Prostate gland (tissue), 2 donors: ENCODE results near the gene NR0B2. TPM values are rescaled to one million over a fixed set of nuclear protein-coding genes. Genes with fewer than 3 reads are reported as not detected.
A peak's percentile ranks its signal among the peaks of the same experiment; 100 is the strongest.

ENCODE experiments used
- DNase-seq: peaks from one replicate; pipeline ENCODE4 v3.0.0-alpha.2; 2019; ENCODE audit warnings: low spot score
- H3K27ac ChIP-seq, 2 donors: fragments of 200-600 bp; sonication (generic); 2 replicates each; pipeline ENCODE4 v1.5.1; 2017 to 2019
- H3K27me3 ChIP-seq: fragments of 200-600 bp; sonication (generic); replicated peaks from 2 replicates; pipeline ENCODE4 v1.5.1; 2019; ENCODE audit not compliant: insufficient read depth
- H3K36me3 ChIP-seq, 2 donors: fragments of 200-600 bp; sonication (generic); 1 replicate in 1 of 2; 2 replicates in 1 of 2; pipeline versions ENCODE4 v1.5.1 to v1.8.1; 2017 to 2019
- H3K4me1 ChIP-seq: fragments of 200-600 bp; sonication (generic); replicated peaks from 2 replicates; pipeline ENCODE4 v1.5.1; 2019
- H3K4me3 ChIP-seq, 2 donors: fragments of 200-600 bp; sonication (generic); 2 replicates each; pipeline ENCODE4 v1.5.1; 2017 to 2019
- H3K9me3 ChIP-seq: fragments of 200-600 bp; sonication (generic); 2 replicates; pipeline ENCODE4 v1.5.1; 2017
- POLR2A ChIP-seq: fragments of 450-650 bp; IDR thresholded peaks from one replicate; pipeline ENCODE4 v1.6.1; 2016; ENCODE audit warnings: antibody characterized with exemption, mild to moderate bottlenecking
- POLR2AphosphoS5 ChIP-seq: sonication (generic); formaldehyde crosslinking; IDR thresholded peaks from one replicate; pipeline ENCODE4 v1.6.1; 2017; ENCODE audit warnings: antibody characterized with exemption
- WGBS: methylation state at CpG from one replicate; pipeline ENCODE4 v1.1.5; 2018; 5-methylcytosine and 5-hydroxymethylcytosine counted together
- intact Hi-C: fragments of 100-400 bp; cut with DNase I; formaldehyde crosslinking; loops from one replicate; pipeline ENCODE4 v1.14.2; 2022
- total RNA-seq, 2 donors: library from RNA; depleted of rRNA; stranded (reverse); fragments of >200 nt; gene quantifications; one replicate each; pipeline ENCODE4 v1.1.0, GENCODE V29; 2016
- TF ChIP-seq, protein P1 (sequence below), 4 experiments: fragments of 200-600 bp in 2 of 4; fragments of 450-650 bp in 2 of 4; sonication (generic) in 2 of 4; IDR thresholded peaks; 1 replicate in 3 of 4; 2 replicates in 1 of 4; pipeline ENCODE4 v1.5.1; 2016 to 2019; ENCODE audit warnings: antibody characterized with exemption in 4 of 4, mild to moderate bottlenecking in 2 of 4, moderate library complexity in 2 of 4

NR0B2 gene, protein sequence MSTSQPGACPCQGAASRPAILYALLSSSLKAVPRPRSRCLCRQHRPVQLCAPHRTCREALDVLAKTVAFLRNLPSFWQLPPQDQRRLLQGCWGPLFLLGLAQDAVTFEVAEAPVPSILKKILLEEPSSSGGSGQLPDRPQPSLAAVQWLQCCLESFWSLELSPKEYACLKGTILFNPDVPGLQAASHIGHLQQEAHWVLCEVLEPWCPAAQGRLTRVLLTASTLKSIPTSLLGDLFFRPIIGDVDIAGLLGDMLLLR
- total RNA-seq: not detected

DNA sequence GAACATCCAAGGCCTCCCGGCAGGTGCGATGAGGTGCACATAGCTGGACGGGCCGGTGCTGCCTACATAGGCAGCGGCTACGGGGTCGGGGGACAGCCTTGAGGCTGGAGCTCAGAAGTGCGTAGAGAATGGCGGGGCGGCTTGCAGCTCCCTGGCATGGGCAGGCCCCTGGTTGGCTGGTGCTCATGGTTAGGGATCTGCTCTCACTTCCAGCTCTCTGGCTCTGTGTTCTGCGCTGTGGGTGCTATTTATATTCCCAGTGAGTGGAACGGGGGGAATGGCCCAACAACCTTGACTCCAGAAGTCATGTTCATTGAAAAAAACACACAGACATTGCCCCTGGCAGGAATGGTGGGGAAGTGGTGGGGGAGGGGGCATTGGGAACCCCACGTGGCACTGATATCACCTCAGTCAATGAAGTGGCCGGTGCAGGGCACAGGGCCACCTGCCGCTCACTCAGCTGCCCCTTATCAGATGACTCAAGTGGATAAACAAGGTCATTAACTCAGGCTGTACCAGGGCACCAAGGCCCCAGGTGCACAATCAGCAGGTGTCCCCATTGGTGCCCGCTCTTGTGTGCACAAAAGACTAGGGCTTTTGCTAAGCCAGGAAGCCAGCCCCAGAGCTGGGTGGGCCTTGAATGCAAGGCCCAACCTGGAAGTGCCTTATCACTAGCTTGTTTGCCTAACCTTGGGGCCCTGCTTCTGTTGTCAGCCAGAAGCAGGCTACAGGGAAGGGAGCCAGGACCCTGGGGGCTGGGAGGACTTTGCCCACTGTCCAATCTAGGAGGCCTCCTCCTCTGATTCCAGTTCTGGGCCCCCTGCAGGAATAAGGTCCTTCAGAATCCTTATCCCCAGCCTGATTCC lies at the start of gene NR0B2:
Gene NR0B2, minus strand, starts transcription at position 222 of the 866 bp plus-strand sequence. Its CDS starts 35 bp downstream, at position 187.
- intact Hi-C loops: no loop called here
- no peak within 1 kb of the TSS for H3K27ac ChIP-seq

DNA sequence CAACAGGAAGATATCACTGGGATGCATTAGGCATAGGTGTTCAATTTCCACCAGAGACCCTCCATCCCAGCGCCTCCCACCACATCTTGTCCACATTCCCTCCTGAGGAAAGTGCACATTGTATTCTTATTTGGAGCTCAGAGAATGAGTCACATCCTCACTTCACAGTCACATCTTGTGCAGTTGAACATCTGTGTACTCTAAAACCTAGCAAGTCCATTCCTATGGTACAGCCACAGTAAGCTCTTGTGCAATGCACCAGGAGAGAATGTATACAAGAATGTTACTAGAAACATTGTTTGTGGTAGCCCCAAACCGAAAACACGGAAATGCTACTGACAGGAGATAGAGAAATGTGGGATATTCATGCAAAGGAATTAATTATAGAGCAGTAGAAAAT lies 48.1 kb upstream of the NR0B2 start:
- intact Hi-C loops: loop anchor here (10.0 kb wide), 1 partner anchor 133 kb away; no protein-coding TSS in a partner anchor
- TF ChIP-seq, protein P1, sequence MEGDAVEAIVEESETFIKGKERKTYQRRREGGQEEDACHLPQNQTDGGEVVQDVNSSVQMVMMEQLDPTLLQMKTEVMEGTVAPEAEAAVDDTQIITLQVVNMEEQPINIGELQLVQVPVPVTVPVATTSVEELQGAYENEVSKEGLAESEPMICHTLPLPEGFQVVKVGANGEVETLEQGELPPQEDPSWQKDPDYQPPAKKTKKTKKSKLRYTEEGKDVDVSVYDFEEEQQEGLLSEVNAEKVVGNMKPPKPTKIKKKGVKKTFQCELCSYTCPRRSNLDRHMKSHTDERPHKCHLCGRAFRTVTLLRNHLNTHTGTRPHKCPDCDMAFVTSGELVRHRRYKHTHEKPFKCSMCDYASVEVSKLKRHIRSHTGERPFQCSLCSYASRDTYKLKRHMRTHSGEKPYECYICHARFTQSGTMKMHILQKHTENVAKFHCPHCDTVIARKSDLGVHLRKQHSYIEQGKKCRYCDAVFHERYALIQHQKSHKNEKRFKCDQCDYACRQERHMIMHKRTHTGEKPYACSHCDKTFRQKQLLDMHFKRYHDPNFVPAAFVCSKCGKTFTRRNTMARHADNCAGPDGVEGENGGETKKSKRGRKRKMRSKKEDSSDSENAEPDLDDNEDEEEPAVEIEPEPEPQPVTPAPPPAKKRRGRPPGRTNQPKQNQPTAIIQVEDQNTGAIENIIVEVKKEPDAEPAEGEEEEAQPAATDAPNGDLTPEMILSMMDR (IDR thresholded peaks at IDR 0.05): no peak
- TF ChIP-seq POLR2A (no peak), POLR2AphosphoS5 (no peak)
- H3K27me3 ChIP-seq: no peaks in the 10 kb centered on the region

More for the DNA sequence above, at the start of gene NR0B2:
- WGBS: 78% methylated on average over 16 of the region's 16 CpGs
- no peaks in the 10 kb centered on the region for H3K27me3 ChIP-seq
- TF ChIP-seq, protein P1 (IDR thresholded peaks at IDR 0.05): no peak
- TF ChIP-seq POLR2A (no peak), POLR2AphosphoS5 (no peak)
- no peaks in the 10 kb centered on the region for H3K9me3 ChIP-seq
- H3K4me3 ChIP-seq: no peak within 1 kb of the TSS
- DNase-seq: no peak
- no peaks in the 10 kb centered on the region for H3K36me3 ChIP-seq
- no peaks in the 10 kb centered on the region for H3K4me1 ChIP-seq

DNA sequence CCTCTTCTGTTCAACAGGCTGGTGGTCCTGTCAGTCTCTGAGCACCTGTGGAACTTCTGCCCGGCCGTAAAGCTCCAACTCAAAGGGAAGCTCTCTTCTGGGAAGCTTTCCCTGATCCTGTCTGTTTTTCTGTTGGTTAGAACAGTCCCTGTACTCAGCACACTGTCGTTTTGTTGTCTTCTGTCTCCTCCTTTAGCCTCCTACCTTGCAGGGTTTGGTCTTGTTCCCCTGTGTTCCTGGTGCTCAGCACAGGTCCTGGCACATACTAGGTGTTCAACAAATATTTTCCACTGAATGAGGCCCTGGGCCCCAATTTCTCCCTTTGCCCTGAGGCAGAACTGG lies 46.8 kb upstream of the NR0B2 start:
- peak overlapping the region; percentile 62 to 78 for H3K4me3 ChIP-seq
- H3K36me3 ChIP-seq: no peaks in the 10 kb centered on the region
- TF ChIP-seq, protein P1 (IDR thresholded peaks at IDR 0.05): no peak
- TF ChIP-seq POLR2A (no peak), POLR2AphosphoS5 (no peak)
- 8% methylated on average over 3 of the region's 3 CpGs for WGBS
- no peaks in the 10 kb centered on the region for H3K27me3 ChIP-seq
- DNase-seq: peak; percentile 6
- peaks cover 4% of the 10 kb centered on the region for H3K4me1 ChIP-seq
- intact Hi-C loops: loop anchor here (10.0 kb wide), 1 partner anchor 134 kb away; no protein-coding TSS in a partner anchor
- H3K9me3 ChIP-seq: no peaks in the 10 kb centered on the region
- H3K27ac ChIP-seq: peak overlapping the region; percentile 68 to 73

More for the DNA sequence above, 48.1 kb upstream of the NR0B2 start:
- Histone ChIP-seq H3K27ac (no peak overlapping the region), H3K4me3 (no peak overlapping the region), H3K9me3 (no peaks in the 10 kb centered on the region), H3K36me3 (no peaks in the 10 kb centered on the region), H3K4me1 (peaks cover 4% of the 10 kb centered on the region)
- DNase-seq: no peak
- 71% methylated on average over 3 of the region's 3 CpGs for WGBS

DNA sequence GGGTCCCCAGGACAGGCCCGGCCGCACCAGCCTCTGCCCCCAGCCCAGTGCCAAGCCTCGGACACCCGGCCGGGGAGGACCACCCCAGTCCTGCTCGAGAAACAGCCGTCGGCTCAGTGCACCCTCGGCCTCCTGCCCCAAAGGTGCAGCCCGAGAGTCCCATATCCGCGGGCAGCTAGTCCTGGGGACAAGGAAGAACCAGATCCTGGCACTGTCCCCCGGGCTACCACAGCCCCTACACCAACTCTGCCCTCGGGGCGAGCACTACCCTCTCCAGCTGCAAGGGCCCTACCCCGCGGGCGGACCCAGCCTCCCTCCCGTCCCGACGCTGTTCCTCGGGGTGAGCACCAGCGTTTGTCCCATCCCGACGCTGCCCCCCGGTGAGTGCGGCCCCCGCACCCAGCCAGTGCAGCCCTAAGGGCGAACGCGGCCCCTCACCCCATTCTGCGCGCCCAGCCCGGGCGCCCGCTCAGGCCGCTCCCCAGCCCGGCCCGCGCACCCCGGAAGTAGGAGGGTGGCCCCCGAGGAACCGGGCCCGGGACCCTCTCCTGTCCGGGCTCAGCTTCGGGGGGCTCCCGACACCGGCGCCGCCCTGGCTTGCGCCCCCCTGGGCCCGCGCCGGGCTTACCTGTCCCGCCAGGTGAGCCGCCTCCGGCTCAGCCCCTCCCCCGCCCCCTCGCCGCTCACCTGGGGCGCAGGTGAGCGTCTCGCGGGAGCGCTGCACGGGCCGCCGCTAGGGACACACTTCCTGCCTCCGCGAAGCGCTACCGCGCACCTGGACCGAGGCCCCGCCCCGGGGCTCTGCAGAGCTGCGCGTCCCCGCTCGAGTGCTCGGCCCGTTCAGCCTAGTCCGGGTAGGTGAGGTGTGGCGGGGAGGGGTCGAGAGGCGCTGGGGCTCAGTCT lies 46.2 kb upstream of the NR0B2 start, which contains the start of gene KDF1:
Gene KDF1, minus strand, starts transcription at position 747 of the 903 bp plus-strand sequence. CDS start 8,088 bp downstream, outside the sequence.
- Histone ChIP-seq H3K4me1 (peaks cover 4% of the 10 kb centered on the region), H3K4me3 (peak within 1 kb of the TSS; percentile 62 to 78), H3K27ac (peak within 1 kb of the TSS; percentile 68 to 73), H3K36me3 (no peaks in the 10 kb centered on the region), H3K27me3 (no peaks in the 10 kb centered on the region), H3K9me3 (no peaks in the 10 kb centered on the region)
- TF ChIP-seq POLR2AphosphoS5 (peak; percentile 74), POLR2A (peak; percentile 79)
- TF ChIP-seq, protein P1 (IDR thresholded peaks at IDR 0.05): peak in 3 of 4 experiments; percentile 25 to 75 (median 67)
- WGBS: under 1% methylated on average over 66 of the region's 86 CpGs
- DNase-seq: peak; percentile 87
- intact Hi-C loops: loop anchor here (10.0 kb wide), 1 partner anchor 135 kb away; no protein-coding TSS in a partner anchor
